ENCODE results near the gene GADL1. TPM values are rescaled to one million over a fixed set of nuclear protein-coding genes. Genes with fewer than 3 reads are reported as not detected.

GADL1 gene
- total RNA-seq, 1 donor from 2014 or later: not detected

DNA sequence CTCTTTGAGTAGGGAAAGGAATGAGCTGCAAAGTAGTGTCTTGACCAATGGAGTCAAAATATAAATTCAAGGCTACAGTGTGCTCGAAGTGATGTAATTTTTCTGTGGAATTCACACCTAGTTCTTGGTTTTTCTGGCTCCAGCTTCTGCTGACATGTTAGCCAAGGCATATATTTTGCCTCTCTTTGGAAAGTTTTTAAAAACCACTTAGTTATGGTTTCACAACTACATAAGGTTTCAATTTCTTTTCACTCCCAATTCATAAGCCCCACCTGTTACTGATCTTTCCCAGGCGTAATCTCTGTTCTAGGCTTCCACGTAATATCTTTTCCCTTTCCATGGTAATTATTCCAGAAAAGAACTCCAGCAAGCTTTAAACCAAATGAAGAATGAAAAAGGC lies 46.9 kb downstream of the GADL1 start:
- no peak overlapping the region for H3K4me3 ChIP-seq
- no peaks in the 10 kb centered on the region for H3K4me1 ChIP-seq
- DNase-seq (ENCODE audit: low spot score in 2 of 2): no peak
- H3K36me3 ChIP-seq: no peaks in the 10 kb centered on the region
- H3K27ac ChIP-seq: no peak overlapping the region
- no peaks in the 10 kb centered on the region for H3K27me3 ChIP-seq
- TF ChIP-seq CTCF (IDR thresholded peaks at IDR 0.05): no peak
- intact Hi-C loops (cut with DNase I): no loop called here
- H3K9me3 ChIP-seq: no peaks in the 10 kb centered on the region

DNA sequence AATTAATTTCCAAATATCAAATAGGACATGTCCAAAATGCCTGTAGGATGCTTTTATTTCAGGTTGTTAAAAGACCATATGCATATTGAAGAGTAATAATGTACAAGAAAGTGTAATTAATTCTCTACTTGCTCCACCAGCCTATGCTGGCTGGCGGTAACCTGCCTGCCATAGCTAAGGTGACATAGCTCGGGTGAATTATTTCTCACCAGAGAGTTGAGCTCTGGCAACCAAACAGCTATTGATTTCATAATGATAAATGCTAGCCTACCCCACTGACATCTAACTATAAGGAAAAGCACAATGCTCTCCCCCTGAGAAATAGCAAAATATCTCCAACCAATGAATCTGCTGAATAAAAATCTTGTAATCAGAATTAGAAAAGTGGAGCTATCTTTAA lies 48.9 kb downstream of the GADL1 start:
- DNase-seq (ENCODE audit: low spot score in 2 of 2): no peak
- Histone ChIP-seq H3K4me3 (no peak overlapping the region), H3K27ac (no peak overlapping the region), H3K27me3 (no peaks in the 10 kb centered on the region), H3K4me1 (no peaks in the 10 kb centered on the region), H3K9me3 (no peaks in the 10 kb centered on the region), H3K36me3 (no peaks in the 10 kb centered on the region)
- intact Hi-C loops (cut with DNase I): no loop called here
- TF ChIP-seq CTCF (IDR thresholded peaks at IDR 0.05): no peak

DNA sequence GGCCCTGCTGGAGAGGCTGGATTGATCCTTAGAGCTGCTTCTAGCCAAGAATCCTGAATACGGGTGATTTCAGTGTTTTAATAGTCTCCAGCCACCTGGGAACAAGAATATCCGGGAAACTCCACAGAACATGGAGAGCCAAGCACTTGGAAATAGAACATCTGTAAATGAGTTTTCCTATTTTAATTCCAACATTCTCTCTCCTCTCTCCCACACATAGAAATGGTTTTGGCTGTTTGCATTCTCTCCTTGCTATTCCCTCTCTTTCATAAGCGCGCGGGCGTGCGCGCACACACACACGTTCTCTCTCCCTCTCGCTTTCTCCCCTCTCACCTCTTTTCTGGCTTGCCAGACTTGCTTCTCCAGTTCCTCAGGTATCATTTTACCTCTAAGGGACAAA lies 50.6 kb downstream of the GADL1 start:
- H3K27ac ChIP-seq: no peak overlapping the region
- TF ChIP-seq CTCF (IDR thresholded peaks at IDR 0.05): no peak
- no peaks in the 10 kb centered on the region for H3K27me3 ChIP-seq
- no peak for DNase-seq (ENCODE audit: low spot score in 2 of 2)
- no peak overlapping the region for H3K4me3 ChIP-seq
- H3K4me1 ChIP-seq: no peaks in the 10 kb centered on the region
- intact Hi-C loops (cut with DNase I): no loop called here
- no peaks in the 10 kb centered on the region for H3K36me3 ChIP-seq
- H3K9me3 ChIP-seq: no peaks in the 10 kb centered on the region

GRCh38 chr3:30836141-30836540 lies 58.3 kb downstream of the GADL1 start:
- intact Hi-C loops (cut with DNase I): no loop called here
- Histone ChIP-seq H3K4me1 (no peaks in the 10 kb centered on the region), H3K9me3 (no peaks in the 10 kb centered on the region), H3K27ac (no peak overlapping the region), H3K4me3 (no peak overlapping the region), H3K36me3 (no peaks in the 10 kb centered on the region), H3K27me3 (no peaks in the 10 kb centered on the region)
- TF ChIP-seq CTCF (IDR thresholded peaks at IDR 0.05): no peak
- DNase-seq (ENCODE audit: low spot score in 2 of 2): no peak

GRCh38 chr3:30835667-30836066 lies 58.8 kb downstream of the GADL1 start:
- H3K27me3 ChIP-seq: no peaks in the 10 kb centered on the region
- DNase-seq (ENCODE audit: low spot score in 2 of 2): no peak
- no peaks in the 10 kb centered on the region for H3K9me3 ChIP-seq
- H3K4me1 ChIP-seq: no peaks in the 10 kb centered on the region
- H3K36me3 ChIP-seq: no peaks in the 10 kb centered on the region
- no peak overlapping the region for H3K4me3 ChIP-seq
- intact Hi-C loops (cut with DNase I): no loop called here
- no peak overlapping the region for H3K27ac ChIP-seq
- TF ChIP-seq CTCF (IDR thresholded peaks at IDR 0.05): no peak

- no peaks in the 10 kb centered on the region for H3K4me1 ChIP-seq
- no peaks in the 10 kb centered on the region for H3K9me3 ChIP-seq
- no peaks in the 10 kb centered on the region for H3K36me3 ChIP-seq
- TF ChIP-seq CTCF (IDR thresholded peaks at IDR 0.05): no peak
- intact Hi-C loops (cut with DNase I): no loop called here
- H3K27me3 ChIP-seq: no peaks in the 10 kb centered on the region
- no peak overlapping the region for H3K27ac ChIP-seq
- no peak for DNase-seq (ENCODE audit: low spot score in 2 of 2)
- no peak overlapping the region for H3K4me3 ChIP-seq
Observed at GRCh38 chr3:30832961-30833575, 61.4 kb downstream of the GADL1 start.
